NCI-H2171 treated with DMSO at 0.1 percent for 48 hours (cell line): ENCODE results near the gene MRPL10.
A peak's percentile ranks its signal among the peaks of the same experiment; 100 is the strongest.

Experiments
- DNase-seq: peaks from one replicate; lab custom pipeline; 2025; lab: John Stamatoyannopoulos, UW

Gene MRPL10

DNA sequence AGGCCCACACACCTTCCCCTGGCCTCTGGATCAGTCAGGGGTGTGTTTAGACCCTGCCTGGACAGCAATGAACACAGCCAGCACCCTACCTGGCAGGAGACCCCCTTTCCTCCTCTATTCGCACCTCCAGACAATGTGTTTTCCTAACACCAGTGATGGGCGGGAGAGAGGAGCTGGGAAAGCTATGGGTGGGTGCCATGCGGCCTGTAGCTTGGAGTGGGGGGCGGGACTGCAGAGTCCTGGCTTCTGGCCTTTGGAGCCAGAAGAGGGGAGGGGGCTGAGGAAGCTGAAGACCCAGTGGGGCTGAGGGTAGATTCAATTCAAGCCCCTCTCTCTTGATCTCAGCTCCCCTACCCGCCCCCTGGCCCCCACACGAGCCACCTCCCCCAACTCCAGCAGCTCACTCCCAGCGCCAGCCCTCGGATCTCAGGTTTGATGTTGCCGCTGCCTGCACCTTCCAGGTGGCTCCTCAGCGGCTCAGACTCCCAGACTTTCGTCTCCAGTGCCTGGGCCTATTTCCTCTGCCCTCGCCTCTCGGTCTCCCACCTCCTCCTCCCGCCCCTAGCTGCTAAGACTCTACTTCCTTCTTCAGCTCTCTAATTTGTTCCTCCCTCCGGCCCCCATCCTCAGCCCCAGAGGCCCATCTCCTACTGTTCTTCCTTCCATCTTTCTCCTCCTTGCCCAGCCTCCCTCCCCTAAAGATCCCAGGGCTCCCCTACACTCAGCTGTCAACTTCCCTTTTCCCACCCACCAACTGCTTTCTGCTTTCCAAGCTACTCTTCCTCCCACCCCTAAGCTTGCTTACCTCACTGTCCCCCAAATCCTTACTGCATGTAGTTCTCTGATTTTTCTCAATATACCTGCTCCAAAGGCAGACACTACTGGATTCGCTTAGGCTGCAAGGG, 26.5 kb upstream of the MRPL10 start:
- no peak for DNase-seq

DNA sequence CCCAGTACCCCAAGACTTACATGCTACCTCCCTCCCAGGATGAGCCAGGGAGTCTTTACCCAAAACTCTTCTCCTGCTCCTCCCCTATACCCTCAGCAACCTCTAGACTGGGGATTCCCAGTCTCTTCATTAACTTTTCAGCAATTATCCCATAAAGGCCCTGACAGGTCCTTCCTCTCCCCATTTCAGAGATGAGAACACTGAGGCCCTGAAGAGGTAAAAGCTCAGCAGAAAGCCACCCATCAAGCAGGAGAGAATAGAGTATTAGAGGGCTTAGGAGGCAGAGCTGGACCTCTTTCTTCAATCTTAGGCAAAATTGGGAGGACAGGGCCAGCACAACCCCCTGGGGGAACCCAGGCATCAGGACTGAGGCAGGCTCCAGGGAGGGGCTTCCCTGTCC, 25.5 kb upstream of the MRPL10 start:
- no peak for DNase-seq

DNA sequence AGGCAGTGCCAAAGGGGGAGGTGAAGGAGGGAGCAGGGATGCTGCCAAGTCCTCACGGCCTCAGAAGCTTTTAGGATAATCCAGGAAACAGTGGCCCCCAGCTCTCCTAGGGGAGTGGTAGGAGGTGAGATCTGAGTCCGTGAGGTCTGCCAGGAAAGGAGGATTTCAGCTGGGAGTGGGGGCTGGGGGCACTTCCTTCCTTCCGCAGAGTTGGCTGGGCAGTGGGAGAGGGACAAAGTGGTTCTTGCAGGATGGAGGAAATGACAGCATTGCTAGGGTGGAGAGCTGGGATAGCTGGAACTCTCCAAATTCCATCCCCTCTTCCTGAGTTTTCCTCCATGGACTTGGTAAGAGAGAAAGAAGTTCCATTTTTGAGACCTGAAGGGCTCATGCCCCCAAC, 24.4 kb upstream of the MRPL10 start:
- no peak for DNase-seq

DNA sequence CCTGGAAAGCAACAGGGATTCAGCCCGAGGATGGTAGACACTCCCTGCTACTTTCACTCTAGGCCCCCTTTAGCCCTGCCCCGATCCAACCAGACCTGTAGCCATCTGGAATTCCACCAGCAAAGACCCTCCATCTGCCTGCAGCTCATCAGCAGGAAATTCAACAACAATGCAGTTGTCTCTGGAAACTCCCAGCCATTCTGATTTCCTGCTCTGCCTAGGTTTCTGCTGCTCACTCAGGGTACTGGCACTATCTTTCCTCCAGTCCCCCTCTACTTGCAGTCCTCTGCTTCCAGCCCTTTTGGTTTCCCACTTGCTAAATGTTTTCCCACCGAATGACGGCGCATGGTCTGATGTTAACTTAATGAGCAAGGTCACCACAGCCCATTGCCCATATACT, 22.3 kb upstream of the MRPL10 start:
- DNase-seq, result no peak

DNA sequence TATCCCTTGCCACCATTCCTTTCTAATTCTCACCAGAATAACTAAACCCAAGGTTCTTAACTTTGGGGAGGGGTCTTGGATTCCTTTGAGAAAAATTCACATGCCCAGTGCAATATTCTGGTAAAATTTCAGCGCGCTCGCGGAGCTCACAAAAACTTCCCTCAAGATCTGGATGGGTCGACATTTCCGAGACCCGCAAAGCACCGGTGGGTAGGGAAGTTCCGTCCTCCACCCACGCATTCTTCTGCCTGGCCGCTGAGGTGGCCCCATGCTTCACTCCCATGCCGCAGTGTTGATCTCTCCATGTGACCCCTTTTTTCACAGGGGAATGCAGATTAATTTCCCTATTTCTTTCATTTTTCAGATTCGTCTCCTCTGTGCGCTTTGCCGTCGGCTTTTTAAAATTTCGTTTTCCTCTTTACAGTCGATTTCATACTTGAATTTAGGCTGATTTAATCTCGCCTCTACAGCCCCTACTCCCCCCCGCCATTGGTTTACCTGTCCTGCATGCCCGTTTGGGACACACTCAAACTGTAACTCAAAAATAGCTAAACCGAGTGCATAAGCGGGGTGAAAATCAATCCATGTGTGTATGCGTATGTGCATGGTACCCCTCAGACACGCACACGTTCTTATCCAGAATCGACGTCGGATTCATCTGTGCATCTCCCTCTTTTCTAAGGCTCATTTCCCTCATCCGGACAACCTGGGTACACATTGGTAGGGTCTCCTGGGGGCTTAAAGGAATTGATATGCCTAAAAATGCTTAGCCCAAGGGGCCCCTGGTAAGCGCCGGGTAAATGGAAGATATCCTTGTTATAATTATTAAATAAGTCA, 21.0 kb upstream of the MRPL10 start:
- DNase-seq, result no peak

DNA sequence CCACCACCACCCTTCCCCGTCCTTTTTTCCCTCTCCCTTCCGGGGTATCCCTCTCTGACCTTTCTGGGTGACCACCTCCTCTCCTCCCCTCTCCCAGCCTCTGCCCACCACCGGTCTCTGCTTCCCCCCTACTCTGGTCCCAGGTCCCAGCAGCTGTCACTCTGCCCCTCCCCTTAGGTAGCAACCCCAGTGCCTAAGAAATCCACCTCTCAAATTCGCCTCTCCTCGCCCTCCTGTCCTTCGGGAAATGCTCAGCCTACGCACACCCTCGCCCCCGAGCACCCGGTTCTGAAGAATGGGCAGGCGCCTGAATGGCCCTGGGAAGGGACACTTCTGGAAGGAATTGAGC, 20.4 kb upstream of the MRPL10 start:
- DNase-seq, result no peak

DNA sequence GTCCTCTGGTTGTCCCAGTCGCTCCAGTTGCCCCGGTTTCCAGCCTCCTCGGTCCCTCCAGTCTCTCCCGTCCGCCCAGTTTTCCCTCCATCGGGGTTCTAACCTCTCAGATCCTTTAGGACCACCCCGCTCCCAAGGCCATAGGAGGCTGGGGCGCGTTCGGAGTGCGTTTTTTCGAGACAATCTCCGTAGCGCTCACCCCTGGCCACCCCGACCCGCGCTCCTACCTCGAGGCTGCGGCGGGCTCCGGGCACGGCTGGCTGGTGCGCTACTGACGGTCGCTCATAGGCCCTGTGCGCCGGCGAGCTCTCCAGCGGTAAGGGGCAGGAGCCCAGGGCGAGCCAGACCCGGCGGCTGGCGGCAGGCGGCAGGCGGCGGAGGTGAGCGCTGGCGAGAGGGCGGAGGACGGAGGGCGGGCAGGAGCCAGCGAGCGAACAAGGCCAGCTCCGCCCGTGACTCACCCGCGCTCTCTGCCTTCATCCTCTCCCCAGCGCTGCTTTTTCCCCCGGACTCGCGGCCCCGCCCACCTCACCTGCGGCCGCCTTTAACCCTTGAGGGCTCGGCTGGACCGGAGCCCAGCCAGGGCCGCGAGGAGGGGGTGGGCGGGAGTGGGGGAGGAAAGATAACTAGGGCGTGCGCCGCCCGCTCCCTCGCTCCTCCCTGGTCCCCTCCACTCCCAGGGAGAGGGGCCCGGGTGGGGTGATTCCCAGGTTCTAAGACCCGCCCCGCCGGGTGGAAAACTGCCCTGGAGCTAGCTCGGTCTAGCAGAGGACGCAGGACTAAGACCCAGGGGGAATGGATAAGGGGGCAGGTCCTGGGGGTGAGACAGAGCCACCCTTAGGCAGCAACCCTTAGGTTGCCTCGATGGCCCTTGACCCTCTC, 19.6 kb upstream of the MRPL10 start, which contains the start of gene SP6:
Gene SP6, minus strand, starts transcription at position 472 of the 882 bp plus-strand sequence. CDS start 2,734 bp downstream, outside the sequence.
- peak; percentile 71 for DNase-seq

DNA sequence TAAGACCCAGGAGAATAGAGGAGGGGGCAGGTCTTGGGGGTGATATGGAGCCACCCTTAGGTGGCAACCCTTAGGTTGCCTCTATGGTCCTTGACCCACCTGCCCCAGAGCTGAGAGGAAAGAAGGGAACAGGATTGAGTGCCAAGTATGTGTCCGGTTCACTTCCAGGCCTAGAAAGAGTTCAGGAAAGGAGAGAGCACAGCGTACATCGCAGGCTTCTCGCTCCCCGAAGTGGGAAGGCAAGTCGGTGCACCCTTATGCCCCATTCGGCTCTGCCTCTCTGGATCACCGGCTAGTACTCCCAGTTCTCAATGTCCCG, 19.0 kb upstream of the MRPL10 start:
- DNase-seq, result no peak

DNA sequence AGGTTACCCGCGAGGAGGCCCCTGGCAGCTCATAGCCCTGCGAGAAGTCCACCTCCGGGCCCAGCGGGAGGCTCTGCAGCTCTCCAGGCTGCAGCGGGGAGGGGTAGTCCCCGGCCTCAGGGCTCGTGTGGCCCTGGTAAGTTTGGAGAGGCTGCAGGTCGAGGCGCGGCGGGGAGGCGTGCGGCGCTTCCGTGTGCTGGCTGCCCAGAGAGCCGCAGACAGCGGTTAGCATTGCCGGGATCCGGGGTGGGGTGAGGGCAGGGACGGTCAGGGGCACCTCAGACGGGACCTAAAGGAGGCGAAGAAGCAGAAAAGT, 16.8 kb upstream of the MRPL10 start:
- no peak for DNase-seq

DNA sequence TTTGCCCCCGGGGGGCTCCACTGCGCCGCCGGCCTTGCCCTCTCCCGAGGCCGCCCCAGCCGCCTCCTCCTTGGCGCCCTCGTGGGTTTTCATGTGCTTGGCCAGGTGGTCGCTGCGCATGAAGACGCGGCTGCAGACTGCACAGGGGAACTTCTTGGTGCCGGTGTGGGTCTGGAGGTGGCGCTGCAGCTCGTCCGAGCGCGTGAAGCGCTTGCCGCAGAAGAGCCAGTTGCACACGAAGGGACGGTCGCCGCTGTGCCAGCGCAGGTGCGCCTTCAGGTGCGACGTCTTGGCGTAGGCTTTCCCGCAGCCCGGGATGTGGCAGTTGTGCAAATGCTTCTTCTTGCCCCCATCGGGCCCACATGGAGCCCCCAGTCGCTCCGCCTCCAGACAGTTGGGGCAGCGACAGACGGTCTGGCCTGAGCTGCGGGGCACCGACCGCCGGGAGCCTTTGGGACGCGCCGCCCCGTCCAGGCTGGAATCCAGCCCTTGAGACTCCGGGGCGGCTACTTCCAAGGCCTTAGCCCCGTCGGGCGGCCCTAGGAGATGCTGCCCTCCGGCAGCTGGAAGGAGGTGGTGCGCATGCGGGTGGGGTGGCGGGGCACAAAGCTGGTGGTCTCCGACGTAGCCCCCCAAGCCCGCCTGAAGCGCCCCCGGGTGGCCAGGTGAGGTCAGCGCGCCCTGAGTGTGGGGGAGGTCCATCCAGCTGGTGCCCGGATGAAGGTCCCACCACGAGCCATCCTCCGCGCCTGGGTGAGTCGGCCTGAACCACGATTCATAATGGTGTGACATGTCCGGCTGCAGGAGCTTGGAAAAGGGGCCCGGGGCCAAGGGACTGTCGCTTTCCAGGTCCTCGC, 16.2 kb upstream of the MRPL10 start:
- DNase-seq, result no peak

DNA sequence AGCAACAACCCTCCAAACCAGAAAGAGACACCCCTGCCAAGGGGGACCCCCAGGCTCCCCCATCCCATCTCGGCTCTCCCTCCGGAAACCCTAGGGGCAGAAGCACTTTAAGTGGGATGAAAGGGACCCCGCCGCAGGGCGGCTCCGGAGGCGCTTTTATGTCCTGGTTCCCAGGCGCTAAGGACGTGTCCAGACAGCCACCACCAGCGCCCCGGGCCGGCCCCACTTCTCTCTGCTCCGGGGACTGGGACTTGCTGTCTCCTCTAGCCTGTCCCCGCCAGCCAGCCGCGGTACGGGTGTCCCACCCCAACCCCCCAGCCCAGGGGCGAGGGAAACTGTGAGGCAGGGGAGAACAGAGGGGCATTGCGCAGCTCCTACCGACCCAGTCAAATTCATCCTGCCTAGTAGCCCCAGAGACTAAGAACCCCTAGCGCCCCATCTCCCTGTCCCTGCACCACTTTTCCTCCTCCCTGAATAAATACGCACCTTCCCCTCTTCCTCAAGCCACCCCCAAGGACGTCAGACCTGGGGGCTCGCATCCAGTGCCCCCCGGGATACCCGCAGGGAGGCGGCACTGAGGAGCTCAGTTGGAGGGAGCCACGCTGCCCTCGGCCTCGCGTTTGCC, 15.5 kb upstream of the MRPL10 start:
- no peak for DNase-seq

DNA sequence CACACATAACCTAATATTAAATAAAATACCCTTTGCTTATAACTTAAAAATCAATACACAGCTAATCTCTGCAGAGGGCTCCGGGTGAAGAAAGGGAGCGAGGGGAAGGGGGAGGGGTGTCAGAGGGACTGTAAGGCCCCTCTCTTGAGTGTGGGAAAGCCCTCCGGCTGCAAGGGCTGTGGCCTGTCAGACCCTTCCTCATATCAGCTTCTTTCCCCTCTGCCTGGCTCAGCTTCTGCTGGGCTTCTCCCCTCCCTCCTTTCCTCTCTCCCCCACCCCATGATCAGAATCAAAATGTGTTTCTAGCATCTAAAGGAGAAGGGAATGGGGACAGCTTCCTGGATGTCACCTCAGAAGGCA, 14.4 kb upstream of the MRPL10 start:
- no peak for DNase-seq

DNA sequence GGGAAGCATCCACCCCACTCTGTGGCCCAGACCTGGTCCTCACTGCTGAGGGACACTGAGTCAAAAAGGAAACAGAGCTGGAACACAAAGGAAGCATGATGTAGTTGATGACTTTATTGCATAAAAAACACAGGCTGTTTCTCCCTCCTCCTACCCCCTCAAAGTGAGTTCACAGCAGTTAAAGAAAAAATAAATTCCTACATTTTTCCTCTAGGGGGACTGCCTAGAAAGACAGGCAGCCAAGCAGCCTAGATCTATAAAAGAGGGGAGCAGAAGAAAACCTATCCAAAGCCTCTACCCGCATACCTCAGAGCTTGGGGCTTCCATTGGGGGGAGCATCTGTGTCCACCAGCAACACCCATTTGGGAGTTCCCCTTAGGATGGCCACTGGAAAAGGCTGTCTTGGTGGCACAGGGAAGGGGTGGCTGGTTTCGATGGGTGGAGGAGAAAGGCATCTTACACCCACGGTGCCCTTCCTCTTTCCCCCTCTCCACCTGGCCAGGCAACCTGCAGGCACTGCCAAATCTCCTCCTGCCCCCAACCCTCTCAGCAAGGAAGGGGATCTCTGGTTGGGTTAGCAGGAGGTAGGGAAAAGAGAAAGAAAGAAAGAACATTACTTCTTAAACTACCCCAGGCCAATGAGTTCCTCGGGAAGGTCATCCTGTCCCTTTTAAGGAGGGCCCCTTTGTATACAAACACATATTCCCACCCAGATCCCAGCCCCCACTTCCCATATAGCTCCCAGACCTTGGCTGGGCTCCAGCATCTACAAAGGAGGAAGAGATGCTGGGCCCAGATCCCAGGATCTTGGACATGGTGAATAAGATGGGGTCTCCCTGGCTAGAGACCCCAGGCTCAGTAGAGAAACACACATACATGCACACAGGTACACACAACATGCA, 13.7 kb upstream of the MRPL10 start:
- DNase-seq, result no peak

DNA sequence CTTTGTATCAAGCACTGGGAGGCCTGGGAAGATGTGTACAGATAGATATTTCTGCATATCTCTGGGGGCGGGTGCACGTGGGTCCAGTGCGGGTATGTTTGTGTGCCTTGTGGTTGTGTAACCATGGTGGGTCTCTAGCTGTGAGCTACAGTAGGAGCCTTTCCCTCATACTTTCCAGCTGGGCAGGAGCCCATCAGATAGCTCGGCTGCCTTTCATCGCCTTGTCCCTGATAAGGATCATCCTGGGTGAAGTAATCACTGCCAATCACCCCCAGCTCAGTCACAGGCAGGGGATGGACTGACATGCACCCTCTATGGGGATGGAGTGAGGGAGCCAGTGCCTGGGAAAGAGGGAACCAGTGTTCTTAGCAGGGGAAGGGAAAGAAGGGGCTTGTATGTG, 12.9 kb upstream of the MRPL10 start:
- DNase-seq, result no peak

DNA sequence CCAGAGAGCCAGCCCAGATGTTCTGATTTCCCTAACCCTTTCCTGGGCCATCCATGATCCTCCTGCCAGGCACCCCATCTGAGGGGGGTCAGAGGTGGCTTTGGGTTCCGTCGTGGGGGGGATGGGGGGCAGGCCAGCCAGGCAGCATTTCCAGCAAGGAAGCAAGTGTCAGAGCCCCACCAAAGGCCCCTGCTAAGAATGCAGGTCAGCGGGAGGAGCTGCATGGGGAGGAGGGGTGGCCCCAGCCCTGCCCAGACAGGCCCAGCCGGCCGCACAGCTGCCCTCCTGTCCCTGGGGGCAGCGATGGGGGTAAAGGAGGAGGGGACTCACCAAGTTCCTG, 12.0 kb upstream of the MRPL10 start:
- no peak for DNase-seq

DNA sequence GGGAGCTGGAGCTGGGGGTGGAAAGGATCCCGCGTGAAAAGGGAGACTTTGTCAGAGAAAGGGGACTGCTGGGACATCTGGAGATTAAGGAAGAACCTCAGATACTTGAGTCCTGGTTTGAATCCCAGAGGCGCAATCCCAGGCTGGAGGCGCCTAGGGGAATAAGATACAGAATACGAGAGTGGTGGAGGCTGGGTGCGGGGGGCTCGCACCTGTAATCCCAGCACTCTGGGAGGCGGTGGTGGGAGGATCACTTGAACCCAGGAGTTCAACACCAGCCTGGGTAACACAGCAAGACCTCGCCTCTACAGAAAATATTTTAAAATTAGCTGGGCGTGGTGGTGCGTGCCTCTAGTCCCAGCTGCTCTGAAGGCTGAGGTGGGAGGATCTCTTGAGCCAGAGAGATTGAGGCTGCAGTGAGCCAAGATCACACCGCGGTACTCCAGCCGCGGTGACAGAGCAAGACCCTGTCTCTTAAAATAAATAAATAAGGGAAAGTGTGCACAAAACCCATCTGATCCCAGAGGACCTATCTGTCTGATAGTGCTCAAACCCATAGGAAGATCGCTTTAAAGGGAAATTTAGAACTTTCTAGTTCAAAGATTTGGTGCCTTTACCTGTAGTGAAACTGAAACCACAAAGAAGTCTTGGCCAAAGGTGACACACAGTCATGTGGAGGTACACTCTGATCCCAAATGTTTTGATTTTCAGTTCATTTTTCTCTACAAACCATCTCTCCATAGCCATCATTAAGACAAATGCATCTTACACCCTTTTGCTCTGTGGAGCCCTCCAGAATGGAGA, 10.3 kb upstream of the MRPL10 start:
- DNase-seq, result no peak

DNA sequence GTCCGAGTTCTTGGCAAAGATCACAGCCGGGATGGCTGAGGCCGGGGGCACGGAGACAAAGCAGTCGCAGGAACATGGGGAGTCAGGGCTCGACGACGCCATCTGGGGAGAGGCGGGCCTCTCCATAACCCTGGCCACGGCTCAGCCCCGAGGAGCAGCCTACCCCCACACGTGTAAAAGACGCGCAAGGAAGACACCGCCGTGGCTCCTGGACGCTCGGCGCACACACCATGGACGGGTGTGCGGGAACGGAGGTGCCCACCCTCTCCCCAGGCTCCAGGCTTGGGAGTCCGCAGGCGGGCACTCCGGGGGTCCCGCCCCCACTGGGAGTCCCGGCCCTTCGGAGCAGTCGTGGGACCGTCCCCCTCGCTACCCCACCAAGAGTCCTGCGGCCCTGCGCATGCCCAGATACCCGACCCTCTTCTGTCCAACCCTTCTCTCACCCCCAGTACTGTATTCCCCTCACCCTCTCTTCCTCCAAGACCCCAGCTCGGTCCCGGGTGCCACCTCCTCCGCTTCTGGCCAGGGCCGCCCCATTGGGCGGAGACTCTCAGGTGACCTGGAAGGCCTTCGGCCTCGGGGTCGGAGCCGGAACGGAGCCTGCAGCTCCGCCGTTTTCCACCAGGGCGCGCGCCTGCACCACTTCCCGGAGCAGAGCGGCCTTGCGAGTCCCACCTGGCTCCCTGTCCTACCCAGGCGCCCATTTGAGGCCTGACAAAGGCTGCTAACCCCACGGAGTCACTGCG, 9.6 kb upstream of the MRPL10 start, which contains the start of gene SCRN2:
Gene SCRN2, minus strand, starts transcription at position 532 of the 746 bp plus-strand sequence. Its CDS starts 430 bp downstream, at position 102.
- DNase-seq, result peak; percentile 78

DNA sequence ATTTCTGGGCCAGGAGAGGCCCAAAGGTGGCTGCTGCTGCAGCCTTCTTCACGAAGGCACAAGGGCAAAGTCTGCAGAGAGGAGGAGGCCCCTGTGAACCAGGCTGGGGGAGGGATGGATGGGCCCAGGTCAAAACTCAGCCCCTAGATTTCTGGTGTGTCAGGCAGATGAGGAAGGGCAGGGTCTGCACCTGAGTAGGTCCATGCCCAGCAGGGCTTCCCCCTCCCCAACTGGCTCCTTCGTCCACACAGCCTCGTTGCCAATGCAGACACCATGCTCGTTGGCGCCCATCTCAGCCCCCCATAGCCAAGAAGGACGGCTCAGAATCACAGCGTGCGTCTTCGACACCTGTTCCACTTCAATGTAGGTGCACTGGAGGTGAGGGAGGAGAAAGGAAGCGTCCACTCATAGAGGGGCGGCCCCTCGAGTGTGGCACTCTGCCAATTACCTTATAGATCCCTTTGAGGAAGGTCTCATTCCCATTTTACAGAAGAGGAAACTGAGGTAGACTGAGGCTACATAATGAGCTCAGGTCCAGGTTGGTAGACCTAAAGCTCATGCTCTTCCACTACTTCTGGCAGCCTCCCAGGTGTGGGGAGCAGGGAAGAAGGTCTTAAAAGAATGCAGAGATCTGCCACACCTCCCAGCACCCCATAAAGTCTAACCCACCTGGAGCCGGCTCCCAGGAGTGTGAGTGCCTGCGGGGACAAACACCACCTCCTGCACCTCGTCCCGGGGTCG, 8.8 kb upstream of the MRPL10 start:
- DNase-seq, result no peak
